Neuronal stem cell (in vitro differentiated cells): ENCODE data around the gene SGK2.

Experiments
- DNase-seq: peaks from one replicate; pipeline ENCODE4 v3.0.0-alpha.2; 2013; ENCODE audit warnings: low spot score
- H2AFZ ChIP-seq: one replicate; pipeline ENCODE4 v1.6.1; 2013; ENCODE audit warnings: mild to moderate bottlenecking, low read length, inconsistent platforms
- H2AK5ac ChIP-seq: 2 replicates; pipeline ENCODE4 v1.6.1; 2013; ENCODE audit warnings: low read depth, mild to moderate bottlenecking, inconsistent platforms, low read length, moderate library complexity, mixed read lengths
- H2BK120ac ChIP-seq: 2 replicates; pipeline ENCODE4 v1.6.1; 2013; ENCODE audit warnings: low read depth, mild to moderate bottlenecking, inconsistent platforms, low read length, moderate library complexity, mixed read lengths
- H2BK12ac ChIP-seq: one replicate; pipeline ENCODE4 v1.6.1; 2013; ENCODE audit warnings: low read length, inconsistent platforms
- H2BK15ac ChIP-seq: 2 replicates; pipeline ENCODE4 v1.6.1; 2013; ENCODE audit warnings: mild to moderate bottlenecking, low read length, inconsistent platforms, mixed read lengths
- H2BK5ac ChIP-seq: one replicate; pipeline ENCODE4 v1.6.1; 2013; ENCODE audit warnings: inconsistent platforms, mild to moderate bottlenecking, low read length, moderate library complexity
- H3K14ac ChIP-seq: one replicate; pipeline ENCODE4 v1.6.1; 2013; ENCODE audit warnings: low read length, inconsistent platforms
- H3K18ac ChIP-seq: 2 replicates; pipeline ENCODE4 v1.6.1; 2013; ENCODE audit warnings: low read length, inconsistent platforms
- H3K23ac ChIP-seq: 2 replicates; pipeline ENCODE4 v1.6.1; 2013; ENCODE audit warnings: low read depth, mild to moderate bottlenecking, mixed read lengths, low read length, inconsistent platforms; ENCODE audit not compliant: poor library complexity
- H3K27ac ChIP-seq: replicated peaks from 3 replicates; pipeline ENCODE4 v1.5.1; 2013; ENCODE audit warnings: low read length, inconsistent platforms
- H3K27me3 ChIP-seq, 3 experiments: 2 replicates each; pipeline ENCODE4 v1.6.1; 2013; ENCODE audit warnings: low read length in 3 of 3, mild to moderate bottlenecking in 2 of 3, inconsistent platforms in 1 of 3, low read depth in 1 of 3, mixed read lengths in 1 of 3, moderate library complexity in 1 of 3; ENCODE audit not compliant: control insufficient read depth in 3 of 3, insufficient read depth in 3 of 3
- H3K36me3 ChIP-seq, 2 donors: replicated peaks in 1 of 2; 2 replicates each; pipeline ENCODE4 v1.6.1; 2013; ENCODE audit warnings: low read length in 2 of 2; ENCODE audit not compliant: control insufficient read depth in 2 of 2, insufficient read depth in 2 of 2
- H3K4ac ChIP-seq: 2 replicates; pipeline ENCODE4 v1.6.1; 2013; ENCODE audit warnings: inconsistent platforms, mild to moderate bottlenecking, low read length, moderate library complexity
- H3K4me1 ChIP-seq, 2 donors: 1 replicate in 1 of 2; 2 replicates in 1 of 2; pipeline ENCODE4 v1.6.1; 2013; ENCODE audit warnings: low read length in 2 of 2, low read depth in 1 of 2; ENCODE audit not compliant: control insufficient read depth in 2 of 2, insufficient read depth in 1 of 2
- H3K4me2 ChIP-seq: one replicate; pipeline ENCODE4 v1.6.1; 2013; ENCODE audit warnings: mild to moderate bottlenecking, low read length, inconsistent platforms; ENCODE audit not compliant: insufficient read depth, poor library complexity, severe bottlenecking
- H3K4me3 ChIP-seq, 2 donors: 2 replicates each; pipeline ENCODE4 v1.5.1; 2013; ENCODE audit warnings: low read length in 2 of 2, mild to moderate bottlenecking in 2 of 2, inconsistent platforms in 1 of 2, moderate library complexity in 1 of 2
- H3K79me1 ChIP-seq: one replicate; pipeline ENCODE4 v1.6.1; 2013; ENCODE audit warnings: low read depth, mild to moderate bottlenecking, inconsistent platforms, low read length, moderate library complexity
- H3K9ac ChIP-seq: one replicate; pipeline ENCODE4 v1.6.1; 2013; ENCODE audit warnings: mild to moderate bottlenecking, low read depth, low read length, inconsistent platforms; ENCODE audit not compliant: poor library complexity
- H3K9me3 ChIP-seq, 2 donors: replicated peaks in 1 of 2; 2 replicates each; pipeline versions ENCODE3 to v1.6.1; 2013; ENCODE audit warnings: low read length in 2 of 2, mild to moderate bottlenecking in 2 of 2, inconsistent platforms in 1 of 2, low read depth in 1 of 2, mixed read lengths in 1 of 2, moderate library complexity in 1 of 2; ENCODE audit not compliant: control insufficient read depth in 2 of 2, insufficient read depth in 1 of 2
- H4K8ac ChIP-seq: one replicate; pipeline ENCODE4 v1.6.1; 2013; ENCODE audit warnings: low read depth, mild to moderate bottlenecking, inconsistent platforms, low read length, moderate library complexity
- H4K91ac ChIP-seq: one replicate; pipeline ENCODE4 v1.6.1; 2013; ENCODE audit warnings: low read length, low read depth, mild to moderate bottlenecking, inconsistent platforms; ENCODE audit not compliant: poor library complexity
- WGBS, 2 donors: extraction: QIAGEN DNeasy Blood & Tissue Kit; methylation state at CpG; one replicate each; pipeline ENCODE4 v1.1.7; 2013; ENCODE audit warnings: missing lambda C conversion rate in 2 of 2, mixed read lengths in 1 of 2; ENCODE audit not compliant: insufficient read length in 2 of 2, insufficient replicate concordance in 1 of 2; ENCODE audit errors: extremely low coverage in 2 of 2; 5-methylcytosine and 5-hydroxymethylcytosine counted together

SGK2 gene

DNA sequence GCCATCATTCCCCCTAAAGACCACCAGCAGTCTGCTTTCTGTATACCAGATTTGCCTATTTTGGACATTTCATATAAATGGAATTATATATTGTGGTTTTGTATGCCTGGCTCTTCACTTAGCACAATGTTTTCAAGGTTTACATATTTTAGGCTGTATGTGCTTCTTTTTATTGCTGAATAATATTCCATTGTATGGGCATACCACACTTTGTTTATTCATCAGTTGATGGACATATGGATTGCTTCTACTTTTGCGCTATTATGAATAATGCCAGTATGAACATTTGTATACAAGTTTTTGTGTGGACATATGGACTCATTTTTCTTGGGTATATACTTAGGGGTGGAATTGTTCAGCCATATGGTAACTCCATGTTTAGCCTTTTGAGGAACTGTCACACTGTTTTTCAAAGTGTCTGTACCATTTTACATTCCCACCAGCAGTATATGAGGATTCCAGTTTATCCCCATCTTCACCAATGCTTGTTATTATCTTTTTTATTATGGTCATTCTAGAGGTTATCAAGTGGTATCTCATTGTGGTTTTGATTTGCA, 38.7 kb upstream of the SGK2 start:
- DNase-seq, result no peak
- Histone ChIP-seq H2AK5ac (no peak overlapping the region), H3K36me3 (peaks cover 0 to 20% of the 10 kb centered on the region in 2 donors), H3K4ac (no peak overlapping the region), H2BK12ac (no peak overlapping the region), H2BK15ac (no peak overlapping the region), H4K91ac (no peak overlapping the region), H2BK5ac (no peak overlapping the region), H3K9ac (no peak overlapping the region), H3K27me3 (no peaks in the 10 kb centered on the region), H3K4me3 (no peak overlapping the region), H2BK120ac (no peak overlapping the region), H3K14ac (no peak overlapping the region), H3K4me1 (peaks cover 0 to 2% of the 10 kb centered on the region in 2 donors), H4K8ac (no peak overlapping the region), H3K4me2 (no peak overlapping the region), H3K79me1 (no peaks in the 10 kb centered on the region), H2AFZ (no peak overlapping the region), H3K18ac (no peak overlapping the region), H3K9me3 (peaks cover 0 to 6% of the 10 kb centered on the region in 2 donors), H3K27ac (no peak overlapping the region), H3K23ac (no peak overlapping the region)
- no CpG with 5 or more reads among the region's 1 CpG for WGBS, 2 donors

GRCh38 chr20:43525021-43525420, 33.8 kb upstream of the SGK2 start:
- Histone ChIP-seq H3K4ac (no peak overlapping the region), H3K14ac (no peak overlapping the region), H2BK12ac (no peak overlapping the region), H3K27ac (no peak overlapping the region), H4K91ac (no peak overlapping the region), H3K4me3 (no peak overlapping the region), H3K27me3 (no peaks in the 10 kb centered on the region), H3K79me1 (no peaks in the 10 kb centered on the region), H2AK5ac (no peak overlapping the region), H2BK120ac (no peak overlapping the region), H2AFZ (no peak overlapping the region), H3K9me3 (peaks cover 0 to 1% of the 10 kb centered on the region in 2 donors), H3K4me2 (no peak overlapping the region), H3K23ac (no peak overlapping the region), H3K36me3 (peaks cover 1 to 11% of the 10 kb centered on the region in 2 donors), H4K8ac (no peak overlapping the region), H3K18ac (no peak overlapping the region), H3K9ac (no peak overlapping the region), H2BK5ac (no peak overlapping the region), H2BK15ac (no peak overlapping the region), H3K4me1 (no peaks in the 10 kb centered on the region)
- no peak for DNase-seq
- WGBS, 2 donors, result no CpG with 5 or more reads among the region's 5 CpGs

DNA sequence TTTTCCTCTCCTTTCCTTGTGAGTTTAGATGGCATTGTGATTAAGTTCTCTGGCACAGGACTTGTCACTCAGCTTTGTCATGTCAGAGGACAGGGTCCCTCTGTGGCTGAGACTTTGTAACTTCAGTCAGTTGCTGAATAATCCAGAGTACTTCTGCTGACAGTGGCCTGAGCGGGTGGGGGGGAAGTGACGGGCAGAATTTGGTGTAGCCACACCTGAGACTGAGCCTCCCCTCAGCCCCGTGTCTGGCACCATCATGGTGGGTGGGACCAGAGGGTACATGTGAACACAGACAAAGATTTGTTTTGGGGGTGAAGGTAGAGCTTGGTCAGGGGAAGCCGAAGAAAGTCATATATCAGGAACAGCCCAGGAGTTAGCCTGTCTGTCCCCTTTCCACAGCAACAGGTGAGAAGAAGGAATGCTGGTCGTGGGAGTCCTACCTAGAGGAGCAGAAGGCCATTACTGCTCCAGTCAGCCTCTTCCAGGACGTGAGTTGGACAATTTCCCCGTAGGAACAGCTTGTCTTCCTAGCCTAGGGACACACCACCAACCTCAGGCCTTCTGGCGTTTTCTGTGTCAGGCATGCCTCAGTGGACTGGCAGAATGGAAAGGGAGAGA, 30.5 kb upstream of the SGK2 start:
- H3K14ac ChIP-seq, result no peak overlapping the region
- no peak overlapping the region for H2AK5ac ChIP-seq
- H3K4ac ChIP-seq, result no peak overlapping the region
- no peak overlapping the region for H3K27ac ChIP-seq
- H3K9ac ChIP-seq, result no peak overlapping the region
- no peak overlapping the region for H2AFZ ChIP-seq
- H3K4me1 ChIP-seq, result no peaks in the 10 kb centered on the region
- no peaks in the 10 kb centered on the region for H3K79me1 ChIP-seq
- H4K8ac ChIP-seq, result no peak overlapping the region
- no peak overlapping the region for H2BK12ac ChIP-seq
- H3K27me3 ChIP-seq, result no peaks in the 10 kb centered on the region
- H2BK5ac ChIP-seq, result no peak overlapping the region
- H3K18ac ChIP-seq, result no peak overlapping the region
- no peaks in the 10 kb centered on the region for H3K9me3 ChIP-seq
- no peak for DNase-seq
- no peak overlapping the region for H3K4me3 ChIP-seq
- H3K36me3 ChIP-seq, result peaks cover 1 to 17% of the 10 kb centered on the region in 2 donors
- H4K91ac ChIP-seq, result no peak overlapping the region
- no peak overlapping the region for H3K23ac ChIP-seq
- H3K4me2 ChIP-seq, result no peak overlapping the region
- H2BK120ac ChIP-seq, result no peak overlapping the region
- WGBS, 2 donors, result no CpG with 5 or more reads among the region's 8 CpGs
- H2BK15ac ChIP-seq, result no peak overlapping the region

DNA sequence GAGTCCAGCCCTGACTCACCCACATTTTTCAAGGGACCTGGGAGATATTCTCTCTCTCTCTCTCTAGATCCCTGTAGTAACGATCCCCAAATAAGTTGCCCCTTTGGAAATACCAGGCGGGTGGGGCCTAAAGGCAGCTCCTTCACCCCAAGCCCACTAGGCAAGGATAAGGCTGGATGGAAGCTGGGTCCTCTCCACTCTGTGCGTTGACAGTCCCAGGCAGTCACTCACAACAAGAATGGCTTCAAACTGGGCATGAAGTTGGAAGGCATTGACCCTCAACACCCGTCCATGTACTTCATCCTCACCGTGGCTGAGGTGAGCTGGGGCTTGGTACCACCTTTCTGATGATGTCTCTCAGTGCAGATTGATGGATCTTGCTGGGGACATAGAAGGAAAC, 29.8 kb upstream of the SGK2 start:
- Histone ChIP-seq H2AK5ac (no peak overlapping the region), H3K4me2 (no peak overlapping the region), H3K27me3 (no peaks in the 10 kb centered on the region), H2BK5ac (no peak overlapping the region), H2BK15ac (no peak overlapping the region), H3K4me1 (no peaks in the 10 kb centered on the region), H3K36me3 (peaks cover 1 to 18% of the 10 kb centered on the region in 2 donors), H3K4me3 (no peak overlapping the region), H4K8ac (no peak overlapping the region), H3K79me1 (no peaks in the 10 kb centered on the region), H3K9ac (no peak overlapping the region), H3K9me3 (no peaks in the 10 kb centered on the region), H3K18ac (no peak overlapping the region), H2BK120ac (no peak overlapping the region), H3K14ac (no peak overlapping the region), H3K4ac (no peak overlapping the region), H3K27ac (no peak overlapping the region), H2BK12ac (no peak overlapping the region), H4K91ac (no peak overlapping the region), H2AFZ (no peak overlapping the region), H3K23ac (no peak overlapping the region)
- DNase-seq, result no peak
- WGBS, 2 donors, result no CpG with 5 or more reads among the region's 5 CpGs
